Skeletal muscle cell (primary cell): ENCODE measurements around the gene KLK12.
"Not testable (repeated sequence)": the region's sequence is repeated elsewhere in the genome, so short reads cannot be mapped to it uniquely, and the experiment has no call there.

ENCODE experiments used
- DNase-seq: peaks from one replicate; pipeline ENCODE4 v3.0.0-alpha.2; 2010; ENCODE audit warnings: low read depth
- H3K4me3 ChIP-seq: 2 replicates; pipeline ENCODE4 v1.5.1; 2011; ENCODE audit warnings: low read depth, mild to moderate bottlenecking, control low read depth, low read length, moderate library complexity

Gene KLK12

DNA sequence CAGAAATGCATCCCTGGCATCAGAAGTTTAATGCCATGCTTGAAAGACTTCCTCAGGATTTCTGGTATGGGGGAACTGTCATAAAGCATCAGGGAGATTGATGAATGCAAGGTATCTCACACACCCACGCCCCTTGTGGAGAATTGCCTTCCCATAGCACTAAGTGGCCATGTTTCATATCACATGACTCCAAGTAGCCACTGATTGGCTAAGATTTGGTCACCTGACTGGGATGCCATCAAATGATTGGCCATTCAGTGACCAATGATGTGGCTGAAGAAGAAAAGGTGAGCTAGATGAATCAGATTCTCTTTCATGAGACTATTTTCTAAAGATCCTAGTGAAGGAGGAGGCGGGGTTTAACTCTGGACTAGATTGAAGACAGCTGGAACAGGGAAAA is 40.7 kb downstream of the KLK12 start:
- no peak overlapping the region for H3K4me3 ChIP-seq
- DNase-seq: no peak

DNA sequence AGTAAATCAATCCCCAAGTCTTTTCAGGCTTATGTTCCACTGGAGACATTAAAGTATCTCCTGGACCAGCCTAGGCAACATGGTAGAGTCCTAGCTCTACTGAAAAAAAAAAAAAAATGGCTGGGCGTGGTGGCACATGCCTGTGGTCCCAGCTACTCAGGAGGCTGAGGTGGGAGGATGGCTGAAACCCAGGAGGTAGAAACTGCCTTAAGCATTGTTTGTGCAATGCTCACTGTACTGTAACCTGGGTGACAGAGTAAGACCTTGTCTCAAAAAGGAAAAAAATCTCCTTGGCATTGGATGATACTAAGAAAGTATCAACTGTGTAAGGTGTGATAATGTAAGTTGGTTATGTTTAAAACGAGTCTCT is 42.2 kb downstream of the KLK12 start:
- no peak for DNase-seq
- H3K4me3 ChIP-seq: no peak overlapping the region

DNA sequence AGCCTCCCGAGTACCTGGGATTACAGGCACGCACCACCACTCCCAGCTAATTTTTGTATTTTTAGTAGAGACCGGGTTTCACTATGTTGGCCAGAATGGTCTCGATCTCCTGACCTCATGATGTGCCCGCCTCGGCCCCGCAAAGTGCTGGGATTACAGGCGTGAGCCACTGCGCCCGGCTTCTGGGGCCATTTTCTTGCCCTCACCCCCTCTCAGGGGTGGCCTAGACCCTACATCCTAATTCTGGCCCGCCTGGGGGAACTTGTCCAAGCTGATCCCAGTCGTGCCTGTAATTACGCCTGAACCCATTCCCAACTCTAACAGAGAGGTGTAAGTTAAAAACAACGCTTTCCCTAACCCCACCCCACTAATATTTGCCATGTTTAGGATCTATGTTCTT is 50.4 kb downstream of the KLK12 start:
- not testable (repeated sequence) for H3K4me3 ChIP-seq

GRCh38 chr19:50983625-50984292 is 51.0 kb downstream of the KLK12 start, which contains the start of gene KLK7:
Gene KLK7, minus strand, starts transcription at chr19:50983917. Its CDS starts 1,518 bp downstream, at chr19:50982399.
- H3K4me3 ChIP-seq: no peak within 1 kb of the TSS

More for the DNA sequence above, 50.4 kb downstream of the KLK12 start:
- not testable (repeated sequence) for DNase-seq

DNA sequence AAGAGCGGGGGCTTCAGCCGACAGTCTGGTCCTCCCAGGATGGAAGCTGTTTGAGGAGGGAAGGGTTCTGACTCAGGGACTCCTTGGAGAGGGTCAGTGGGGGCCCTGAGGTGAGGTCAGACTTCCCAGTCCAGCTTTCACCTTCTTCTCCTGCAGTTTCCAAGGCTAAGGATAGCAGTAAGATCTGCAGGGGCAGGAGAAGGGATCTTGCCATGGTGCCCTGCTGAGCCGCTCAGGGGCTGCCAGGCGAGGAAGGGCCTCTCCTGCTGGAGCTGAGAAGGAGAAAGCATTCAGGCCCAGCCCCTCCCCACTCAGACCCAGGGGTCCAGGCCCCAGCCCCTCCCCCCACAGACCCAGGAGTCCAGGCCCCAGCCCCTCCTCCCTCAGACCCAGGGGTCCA is 52.6 kb downstream of the KLK12 start:
- DNase-seq: no peak
- no peak overlapping the region for H3K4me3 ChIP-seq

More at GRCh38 chr19:50983625-50984292, 51.0 kb downstream of the KLK12 start, which contains the start of gene KLK7:
- no peak for DNase-seq

DNA sequence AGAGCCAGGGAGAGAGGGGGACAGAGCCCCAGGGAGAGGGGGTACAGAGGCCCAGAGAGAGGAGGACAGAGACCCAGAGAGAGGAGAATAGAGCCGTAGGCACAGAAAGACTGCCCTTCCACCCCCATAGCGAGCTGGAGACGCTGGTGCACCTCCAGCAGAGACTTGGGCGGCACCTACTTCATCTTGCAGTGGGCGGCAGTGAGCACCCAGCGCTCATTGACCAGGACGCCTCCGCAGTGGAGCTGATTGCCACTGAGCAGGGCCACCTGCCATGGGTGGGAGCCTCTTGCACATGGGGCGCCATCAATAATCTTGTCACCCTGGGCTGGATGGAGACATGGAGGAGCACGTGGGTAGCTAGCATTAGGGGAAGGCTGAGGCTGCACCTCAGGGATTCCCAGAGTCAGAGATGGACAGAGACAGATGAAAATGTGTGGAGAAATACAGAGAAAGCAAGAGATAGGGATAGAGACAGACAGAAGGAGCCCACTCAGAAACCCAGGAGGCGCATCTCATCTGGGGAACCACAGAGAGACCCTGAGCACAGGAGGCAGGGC is 53.1 kb downstream of the KLK12 start:
- DNase-seq: no peak
- H3K4me3 ChIP-seq: no peak overlapping the region

- no peak overlapping the region for H3K4me3 ChIP-seq
- no peak for DNase-seq
Observed at GRCh38 chr19:50980208-50980607, 54.6 kb downstream of the KLK12 start.

DNA sequence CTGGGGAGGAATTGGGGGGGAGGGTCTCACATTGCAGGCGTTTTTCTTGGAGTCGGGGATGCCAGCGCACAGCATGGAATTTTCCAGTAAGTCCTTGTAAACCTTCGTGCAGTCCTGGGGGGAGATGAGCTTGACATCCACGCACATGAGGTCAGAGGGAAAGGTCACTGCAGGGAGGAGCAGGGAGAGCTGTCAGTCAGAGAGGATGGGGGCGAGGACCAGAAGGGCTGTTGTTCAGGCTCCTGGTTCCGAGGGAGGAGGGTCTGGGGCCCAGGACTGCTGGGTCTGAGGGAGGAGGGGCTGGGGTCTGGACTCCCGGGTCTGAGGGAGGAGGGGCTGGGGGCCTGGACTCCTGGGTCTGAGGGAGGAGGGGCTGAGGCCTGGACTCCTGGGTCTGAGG is 55.0 kb downstream of the KLK12 start:
- DNase-seq: no peak
- no peak overlapping the region for H3K4me3 ChIP-seq
